H54 (cell line): ENCODE measurements around the gene RASD2.

Source experiments
- DNase-seq: peaks from one replicate; pipeline ENCODE4 v3.0.0; 2011; ENCODE audit warnings: low spot score, mixed read lengths; ENCODE audit not compliant: insufficient read length
- FAIRE-seq: peaks from 3 replicates; lab custom pipeline; 2011; peaks lifted over from hg19 to GRCh38; lab: Jason Lieb, UNC
- POLR2A ChIP-seq: IDR thresholded peaks from 2 replicates; pipeline ENCODE4 v1.6.1; 2011; ENCODE audit warnings: low read depth, mild to moderate bottlenecking, low read length

RASD2 gene

GRCh38 chr22:35541254-35541748 lies 670 bp downstream of the RASD2 start:
- FAIRE-seq (no peak), DNase-seq (no peak)

GRCh38 chr22:35542157-35542938 lies 1.7 kb downstream of the RASD2 start:
- FAIRE-seq = no peak
- no peak for TF ChIP-seq POLR2A
- no peak for DNase-seq

More at GRCh38 chr22:35541254-35541748, 670 bp downstream of the RASD2 start:
- no peak for TF ChIP-seq POLR2A

GRCh38 chr22:35542939-35543516 lies 2.4 kb downstream of the RASD2 start:
- FAIRE-seq = no peak
- no peak for TF ChIP-seq POLR2A
- no peak for DNase-seq

GRCh38 chr22:35543702-35544101 lies 3.1 kb downstream of the RASD2 start:
- no peak for FAIRE-seq
- no peak for TF ChIP-seq POLR2A
- DNase-seq = no peak

GRCh38 chr22:35544189-35544588 lies 3.6 kb downstream of the RASD2 start:
- DNase-seq (no peak), FAIRE-seq (no peak)
- no peak for TF ChIP-seq POLR2A

GRCh38 chr22:35544827-35545226 lies 4.2 kb downstream of the RASD2 start:
- DNase-seq = no peak
- TF ChIP-seq POLR2A = no peak
- FAIRE-seq = no peak

GRCh38 chr22:35546886-35547285 lies 6.3 kb downstream of the RASD2 start:
- FAIRE-seq = no peak
- TF ChIP-seq POLR2A = no peak
- no peak for DNase-seq

- FAIRE-seq (no peak), DNase-seq (no peak)
- no peak for TF ChIP-seq POLR2A
Measured at GRCh38 chr22:35547987-35548721, 7.5 kb downstream of the RASD2 start.

- FAIRE-seq = no peak
- no peak for TF ChIP-seq POLR2A
- DNase-seq = no peak
Measured at GRCh38 chr22:35548722-35549112, 8.1 kb downstream of the RASD2 start.

GRCh38 chr22:35549328-35549727 lies 8.7 kb downstream of the RASD2 start:
- no peak for TF ChIP-seq POLR2A
- no peak for FAIRE-seq
- no peak for DNase-seq

- TF ChIP-seq POLR2A = no peak
- DNase-seq = no peak
Measured at GRCh38 chr22:35551549-35552177, 11.0 kb downstream of the RASD2 start.

GRCh38 chr22:35552196-35552842 lies 11.7 kb downstream of the RASD2 start:
- peak; percentile 58 for DNase-seq
- no peak for FAIRE-seq
- TF ChIP-seq POLR2A = no peak

More at GRCh38 chr22:35551549-35552177, 11.0 kb downstream of the RASD2 start:
- no peak for FAIRE-seq

GRCh38 chr22:35552846-35553245 lies 12.2 kb downstream of the RASD2 start:
- no peak for TF ChIP-seq POLR2A
- DNase-seq = no peak
- FAIRE-seq = no peak
